Gastroesophageal sphincter (tissue), 3 donors: ENCODE measurements around the gene ULK1.
"Not testable (repeated sequence)": the region's sequence is repeated elsewhere in the genome, so short reads cannot be mapped to it uniquely, and the experiment has no call there.

Experiments
- CTCF ChIP-seq, 4 experiments: fragments of 200-600 bp in 2 of 4; fragments of 450-650 bp in 2 of 4; sonication (generic) in 1 of 4; IDR thresholded peaks; one replicate each; pipeline ENCODE4 v1.5.1; 2017 to 2019; ENCODE audit warnings: antibody characterized with exemption in 4 of 4, mild to moderate bottlenecking in 2 of 4, moderate library complexity in 2 of 4
- POLR2A ChIP-seq, 2 donors: fragments of 450-650 bp; IDR thresholded peaks; one replicate each; pipeline ENCODE4 v1.6.1; 2017; ENCODE audit warnings: antibody characterized with exemption in 2 of 2, mild to moderate bottlenecking in 2 of 2, moderate library complexity in 1 of 2

- TF ChIP-seq POLR2A, CTCF (IDR thresholded peaks at IDR 0.05): not testable (repeated sequence)
Observed at GRCh38 chr12:131961328-131961727, 66.9 kb downstream of the ULK1 start.
